Keratinocyte (primary cell): ENCODE measurements around the gene SP140.

Source experiments
- CTCF ChIP-seq, 3 experiments: IDR thresholded peaks in 1 of 3; conservative IDR thresholded peaks in 1 of 3; optimal IDR thresholded peaks in 1 of 3; 2 replicates in 2 of 3; 3 replicates in 1 of 3; pipeline versions ENCODE3 to v1.5.1; 2011; ENCODE audit warnings: low read length in 3 of 3, mild to moderate bottlenecking in 3 of 3, moderate library complexity in 2 of 3, control low read depth in 1 of 3, inconsistent platforms in 1 of 3; ENCODE audit not compliant: insufficient read depth in 2 of 3; ENCODE audit errors: extremely low read depth in 1 of 3
- EZH2 ChIP-seq: IDR thresholded peaks from one replicate; pipeline ENCODE4 v1.6.1; 2012; ENCODE audit warnings: inconsistent platforms, mild to moderate bottlenecking, low read length, moderate library complexity

GRCh38 chr2:230282936-230283335, 57.4 kb downstream of the SP140 start:
- TF ChIP-seq EZH2, result no peak
- TF ChIP-seq CTCF (optimal IDR thresholded peaks at IDR 0.05 in 1 of 3, IDR thresholded peaks at IDR 0.05 in 1 of 3, conservative IDR thresholded peaks at IDR 0.05 in 1 of 3; ENCODE audit: extremely low read depth in 1 of 3, insufficient read depth in 2 of 3, low read length in 3 of 3), result no peak
